Transverse colon (tissue), 4 donors: ENCODE results near the gene PRKCQ. TPM values are rescaled to one million over a fixed set of nuclear protein-coding genes. Genes with fewer than 3 reads are reported as not detected.

Experiments used
- DNase-seq: peaks from one replicate; pipeline ENCODE4 v3.0.0-alpha.2; 2019
- H3K27ac ChIP-seq, 4 donors: fragments of 200-600 bp; sonication (generic); 2 replicates each; pipeline ENCODE4 v1.5.1; 2016 to 2018; ENCODE audit warnings: inconsistent platforms in 4 of 4
- H3K27me3 ChIP-seq: fragments of 200-600 bp; sonication (generic); 2 replicates; pipeline ENCODE4 v1.5.1; 2017; ENCODE audit warnings: inconsistent platforms
- H3K36me3 ChIP-seq, 4 donors: fragments of 200-600 bp; sonication (generic); 2 replicates each; pipeline ENCODE4 v1.5.1; 2017 to 2019; ENCODE audit warnings: inconsistent platforms in 4 of 4
- H3K4me1 ChIP-seq, 4 donors: fragments of 200-600 bp; sonication (generic); 2 replicates each; pipeline ENCODE4 v1.5.1; 2017 to 2020; ENCODE audit warnings: inconsistent platforms in 4 of 4
- H3K4me3 ChIP-seq, 4 donors: fragments of 200-600 bp; sonication (generic); 1 replicate in 1 of 4; 2 replicates in 3 of 4; pipeline versions ENCODE4 v1.5.1 to v1.6.1; 2017 to 2019; ENCODE audit warnings: inconsistent platforms in 4 of 4
- H3K9me3 ChIP-seq, 2 donors: fragments of 200-600 bp; sonication (generic); 2 replicates each; pipeline ENCODE4 v1.5.1; 2017 to 2019; ENCODE audit warnings: inconsistent platforms in 2 of 2
- CTCF ChIP-seq, 5 experiments: fragments of 200-600 bp in 3 of 5; fragments of 450-650 bp in 2 of 5; sonication (generic) in 3 of 5; IDR thresholded peaks; 1 replicate in 2 of 5; 2 replicates in 3 of 5; pipeline ENCODE4 v1.5.1; 2016 to 2017; ENCODE audit warnings: antibody characterized with exemption in 5 of 5, inconsistent platforms in 3 of 5, mild to moderate bottlenecking in 2 of 5, moderate library complexity in 1 of 5
- EP300 ChIP-seq: sonication (generic); formaldehyde crosslinking; IDR thresholded peaks from one replicate; pipeline ENCODE4 v1.6.1; 2017; ENCODE audit warnings: antibody characterized with exemption, low read depth
- POLR2A ChIP-seq: fragments of 450-650 bp; IDR thresholded peaks from one replicate; pipeline ENCODE4 v1.6.1; 2016; ENCODE audit warnings: antibody characterized with exemption, mild to moderate bottlenecking, moderate library complexity
- POLR2AphosphoS5 ChIP-seq, 3 donors: sonication (generic); formaldehyde crosslinking; IDR thresholded peaks; one replicate each; pipeline ENCODE4 v1.6.1; 2016; ENCODE audit warnings: antibody characterized with exemption in 3 of 3
- WGBS, 2 donors: methylation state at CpG; one replicate each; pipeline ENCODE4 v1.1.5; 2018; ENCODE audit warnings: low coverage in 1 of 2; 5-methylcytosine and 5-hydroxymethylcytosine counted together
- in situ Hi-C, 4 donors: fragments of 200-750 bp; cut with MboI; loops; one replicate each; pipeline versions ENCODE4 v1.15.0 to v1.15.1; 2017; ENCODE audit warnings: low sequenced_read_pairs in 3 of 4, low pct_ligation_motif_present in 1 of 4, low pct_unique_long_range_greater_than_20kb in 1 of 4
- intact Hi-C: fragments of 100-400 bp; cut with DNase I; formaldehyde crosslinking; loops from one replicate; pipeline ENCODE4 v1.15.1; 2023; ENCODE audit warnings: low total_unique reads
- total RNA-seq, 4 donors: library from RNA; depleted of rRNA; stranded (reverse); fragments of >200 nt; gene quantifications; one replicate each; pipeline ENCODE4 v1.1.0, GENCODE V29; 2016

The PRKCQ gene
- total RNA-seq, 4 donors from 2014 or later, result 0.60 to 2.7 (median 1.2) TPM

GRCh38 chr10:6537770-6538169 is 42.3 kb downstream of the PRKCQ start:
- in situ Hi-C loops, result no loop called here
- TF ChIP-seq EP300 (no peak), POLR2AphosphoS5 (IDR thresholded peaks at IDR 0.05) (no peak), POLR2A (no peak), CTCF (IDR thresholded peaks at IDR 0.05) (no peak)
- intact Hi-C loops, result no loop called here
- 72% methylated on average over 5 of the region's 5 CpGs; no CpG with 5 or more reads in 1 of the 2 donors for WGBS, 2 donors
- no peaks in the 10 kb centered on the region for H3K36me3 ChIP-seq
- no peaks in the 10 kb centered on the region for H3K4me1 ChIP-seq
- no peaks in the 10 kb centered on the region for H3K27me3 ChIP-seq
- H3K27ac ChIP-seq, result no peak overlapping the region
- H3K4me3 ChIP-seq, result no peak overlapping the region
- H3K9me3 ChIP-seq, result no peaks in the 10 kb centered on the region
- DNase-seq, result no peak

GRCh38 chr10:6536102-6536501 is 44.0 kb downstream of the PRKCQ start:
- no peaks in the 10 kb centered on the region for H3K9me3 ChIP-seq
- H3K4me3 ChIP-seq, result no peak overlapping the region
- TF ChIP-seq CTCF (IDR thresholded peaks at IDR 0.05), result no peak
- TF ChIP-seq POLR2AphosphoS5 (IDR thresholded peaks at IDR 0.05), result no peak
- H3K27me3 ChIP-seq, result no peaks in the 10 kb centered on the region
- H3K36me3 ChIP-seq, result no peaks in the 10 kb centered on the region
- 97% methylated on average over 3 of the region's 3 CpGs; no CpG with 5 or more reads in 1 of the 2 donors for WGBS, 2 donors
- H3K27ac ChIP-seq, result no peak overlapping the region
- H3K4me1 ChIP-seq, result no peaks in the 10 kb centered on the region
- in situ Hi-C loops, result no loop called here
- intact Hi-C loops, result no loop called here
- no peak for DNase-seq

GRCh38 chr10:6535156-6535764 is 44.8 kb downstream of the PRKCQ start:
- H3K27ac ChIP-seq, result no peak overlapping the region
- DNase-seq, result no peak
- TF ChIP-seq EP300, result no peak
- TF ChIP-seq POLR2A, result no peak
- no peak for TF ChIP-seq POLR2AphosphoS5 (IDR thresholded peaks at IDR 0.05)
- TF ChIP-seq CTCF (IDR thresholded peaks at IDR 0.05), result no peak
- 89 to 94% methylated on average over 2 to 11 of the region's 11 CpGs for WGBS, 2 donors
- H3K4me1 ChIP-seq, result no peaks in the 10 kb centered on the region
- H3K36me3 ChIP-seq, result no peaks in the 10 kb centered on the region
- H3K9me3 ChIP-seq, result no peaks in the 10 kb centered on the region
- in situ Hi-C loops, result no loop called here
- intact Hi-C loops, result no loop called here
- H3K27me3 ChIP-seq, result no peaks in the 10 kb centered on the region
- no peak overlapping the region for H3K4me3 ChIP-seq

GRCh38 chr10:6532321-6532720 is 47.8 kb downstream of the PRKCQ start:
- no peak for TF ChIP-seq CTCF (IDR thresholded peaks at IDR 0.05)
- no peak for TF ChIP-seq EP300
- no peak for TF ChIP-seq POLR2A
- no peak for TF ChIP-seq POLR2AphosphoS5 (IDR thresholded peaks at IDR 0.05)
- intact Hi-C loops, result no loop called here
- Histone ChIP-seq H3K4me1 (no peaks in the 10 kb centered on the region), H3K9me3 (no peaks in the 10 kb centered on the region), H3K27me3 (no peaks in the 10 kb centered on the region), H3K36me3 (no peaks in the 10 kb centered on the region), H3K4me3 (no peak overlapping the region), H3K27ac (no peak overlapping the region)
- DNase-seq, result no peak
- 80 to 89% methylated on average over 1 to 5 of the region's 5 CpGs for WGBS, 2 donors
- in situ Hi-C loops, result no loop called here
